GM19438 (cell line): Measurements from ENCODE around the gene ZRSR2.
"Not testable (repeated sequence)": the region's sequence is repeated elsewhere in the genome, so short reads cannot be mapped to it uniquely, and the experiment has no call there.

Experiments used
- ATAC-seq: cut with Tn5 transposase; IDR thresholded peaks from one replicate; pipeline ENCODE4 v1.9.1; 2021; ENCODE audit warnings: low read depth; ENCODE audit not compliant: unreplicated experiment

The ZRSR2 gene

GRCh38 chrX:15790769-15791290 is 546 bp downstream of the ZRSR2 start:
- peak; percentile 38 for ATAC-seq

- ATAC-seq, result no peak
Observed at GRCh38 chrX:15797707-15798106, 7.4 kb downstream of the ZRSR2 start.

GRCh38 chrX:15804563-15804962 is 14.3 kb downstream of the ZRSR2 start:
- no peak for ATAC-seq

- no peak for ATAC-seq
Observed at GRCh38 chrX:15808254-15808653, 18.0 kb downstream of the ZRSR2 start.

- no peak for ATAC-seq
Observed at GRCh38 chrX:15812192-15812938, 22.1 kb downstream of the ZRSR2 start.

- no peak for ATAC-seq
Observed at GRCh38 chrX:15813416-15813815, 23.1 kb downstream of the ZRSR2 start.

- ATAC-seq, result no peak
Observed at GRCh38 chrX:15814771-15815365, 24.6 kb downstream of the ZRSR2 start.

GRCh38 chrX:15815779-15816437 is 25.6 kb downstream of the ZRSR2 start:
- ATAC-seq, result peak; percentile 90

GRCh38 chrX:15816438-15816809 is 26.1 kb downstream of the ZRSR2 start:
- ATAC-seq, result no peak

- no peak for ATAC-seq
Observed at GRCh38 chrX:15816886-15817285, 26.6 kb downstream of the ZRSR2 start.

GRCh38 chrX:15820106-15821073 is 30.1 kb downstream of the ZRSR2 start:
- ATAC-seq, result no peak

GRCh38 chrX:15822922-15823321 is 32.6 kb downstream of the ZRSR2 start:
- ATAC-seq, result no peak

GRCh38 chrX:15825936-15826335 is 35.7 kb downstream of the ZRSR2 start:
- ATAC-seq, result no peak

GRCh38 chrX:15829217-15829616 is 38.9 kb downstream of the ZRSR2 start:
- ATAC-seq, result no peak

- ATAC-seq, result not testable (repeated sequence)
Observed at GRCh38 chrX:15831347-15831746, 41.1 kb downstream of the ZRSR2 start.

GRCh38 chrX:15834053-15834452 is 43.8 kb downstream of the ZRSR2 start:
- no peak for ATAC-seq

- ATAC-seq, result no peak
Observed at GRCh38 chrX:15834827-15835595, 44.7 kb downstream of the ZRSR2 start.

GRCh38 chrX:15838017-15838416 is 47.7 kb downstream of the ZRSR2 start:
- ATAC-seq, result no peak

- no peak for ATAC-seq
Observed at GRCh38 chrX:15841853-15842516, 51.7 kb downstream of the ZRSR2 start.
